ENCODE measurements around the gene E2F8.

The E2F8 gene

GRCh38 chr11:19196432-19196831 lies 44.3 kb downstream of the E2F8 start:
- in situ Hi-C loops (cut with MboI; ENCODE audit: low pct_unique_long_range_greater_than_20kb, low sequenced_read_pairs), result no loop called here

GRCh38 chr11:19194620-19195308 lies 46.0 kb downstream of the E2F8 start:
- in situ Hi-C loops (cut with MboI; ENCODE audit: low pct_unique_long_range_greater_than_20kb, low sequenced_read_pairs), result no loop called here

More at GRCh38 chr11:19196432-19196831, 44.3 kb downstream of the E2F8 start:
- DNase-seq, result no peak

GRCh38 chr11:19193916-19194315 lies 46.8 kb downstream of the E2F8 start:
- no peak for DNase-seq
- in situ Hi-C loops (cut with MboI; ENCODE audit: low pct_unique_long_range_greater_than_20kb, low sequenced_read_pairs), result no loop called here

More at GRCh38 chr11:19194620-19195308, 46.0 kb downstream of the E2F8 start:
- no peak for DNase-seq

- in situ Hi-C loops (cut with MboI; ENCODE audit: low pct_unique_long_range_greater_than_20kb, low sequenced_read_pairs), result no loop called here
- DNase-seq, result no peak
Observed at GRCh38 chr11:19191530-19192169, 49.1 kb downstream of the E2F8 start.

- no peak for DNase-seq
- in situ Hi-C loops (cut with MboI; ENCODE audit: low pct_unique_long_range_greater_than_20kb, low sequenced_read_pairs), result no loop called here
Observed at GRCh38 chr11:19187833-19188258, 52.9 kb downstream of the E2F8 start.

GRCh38 chr11:19187114-19187832 lies 53.5 kb downstream of the E2F8 start:
- no peak for DNase-seq
- in situ Hi-C loops (cut with MboI; ENCODE audit: low pct_unique_long_range_greater_than_20kb, low sequenced_read_pairs), result no loop called here

- in situ Hi-C loops (cut with MboI; ENCODE audit: low pct_unique_long_range_greater_than_20kb, low sequenced_read_pairs), result no loop called here
- no peak for DNase-seq
Observed at GRCh38 chr11:19185516-19186052, 55.2 kb downstream of the E2F8 start.

- in situ Hi-C loops (cut with MboI; ENCODE audit: low pct_unique_long_range_greater_than_20kb, low sequenced_read_pairs), result no loop called here
- DNase-seq, result no peak
Observed at GRCh38 chr11:19185036-19185435, 55.7 kb downstream of the E2F8 start.

GRCh38 chr11:19183646-19184045 lies 57.1 kb downstream of the E2F8 start:
- in situ Hi-C loops (cut with MboI; ENCODE audit: low pct_unique_long_range_greater_than_20kb, low sequenced_read_pairs), result no loop called here
- no peak for DNase-seq

GRCh38 chr11:19181531-19182261 lies 59.0 kb downstream of the E2F8 start:
- in situ Hi-C loops (cut with MboI; ENCODE audit: low pct_unique_long_range_greater_than_20kb, low sequenced_read_pairs), result no loop called here
- no peak for DNase-seq

- in situ Hi-C loops (cut with MboI; ENCODE audit: low pct_unique_long_range_greater_than_20kb, low sequenced_read_pairs), result no loop called here
- no peak for DNase-seq
Observed at GRCh38 chr11:19176629-19177186, 64.0 kb downstream of the E2F8 start.

Measured in KBM-7 (cell line).